ENCODE results near the gene LARGE1.

- TF ChIP-seq POLR2A (IDR thresholded peaks at IDR 0.05) (no peak), EP300 (IDR thresholded peaks at IDR 0.05) (no peak)
- TF ChIP-seq, protein P1, sequence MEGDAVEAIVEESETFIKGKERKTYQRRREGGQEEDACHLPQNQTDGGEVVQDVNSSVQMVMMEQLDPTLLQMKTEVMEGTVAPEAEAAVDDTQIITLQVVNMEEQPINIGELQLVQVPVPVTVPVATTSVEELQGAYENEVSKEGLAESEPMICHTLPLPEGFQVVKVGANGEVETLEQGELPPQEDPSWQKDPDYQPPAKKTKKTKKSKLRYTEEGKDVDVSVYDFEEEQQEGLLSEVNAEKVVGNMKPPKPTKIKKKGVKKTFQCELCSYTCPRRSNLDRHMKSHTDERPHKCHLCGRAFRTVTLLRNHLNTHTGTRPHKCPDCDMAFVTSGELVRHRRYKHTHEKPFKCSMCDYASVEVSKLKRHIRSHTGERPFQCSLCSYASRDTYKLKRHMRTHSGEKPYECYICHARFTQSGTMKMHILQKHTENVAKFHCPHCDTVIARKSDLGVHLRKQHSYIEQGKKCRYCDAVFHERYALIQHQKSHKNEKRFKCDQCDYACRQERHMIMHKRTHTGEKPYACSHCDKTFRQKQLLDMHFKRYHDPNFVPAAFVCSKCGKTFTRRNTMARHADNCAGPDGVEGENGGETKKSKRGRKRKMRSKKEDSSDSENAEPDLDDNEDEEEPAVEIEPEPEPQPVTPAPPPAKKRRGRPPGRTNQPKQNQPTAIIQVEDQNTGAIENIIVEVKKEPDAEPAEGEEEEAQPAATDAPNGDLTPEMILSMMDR (IDR thresholded peaks at IDR 0.05), result no peak
These were observed 519.0 kb downstream of the LARGE1 start for GRCh38 chr22:33401291-33401690.

Measured in tibial nerve (tissue), 4 donors.